Central memory CD8-positive, alpha-beta T cell (primary cell): ENCODE results near the gene TMEM140.
A peak's percentile ranks its signal among the peaks of the same experiment; 100 is the strongest.

Experiments
- ATAC-seq: fragments of 150-1000 bp; cut with Tn5 transposase; replicated peaks from 2 replicates; pipeline ENCODE4 v1.10.0; 2022; ENCODE audit warnings: mild to moderate bottlenecking, moderate FRiP score, moderate number of reproducible peaks; ENCODE audit not compliant: poor library complexity, severe bottlenecking; ENCODE audit errors: extremely low read depth
- DNase-seq, 2 donors: peaks; one replicate each; pipeline ENCODE4 v3.0.0; 2021; ENCODE audit warnings: low spot score in 2 of 2
- H3K27ac Mint-ChIP-seq: one replicate; pipeline ENCODE4 v1.8.0; 2022; ENCODE audit warnings: low read depth, mild to moderate bottlenecking, moderate library complexity, mixed read lengths
- H3K27me3 Mint-ChIP-seq: one replicate; pipeline ENCODE4 v1.8.0; 2022; ENCODE audit warnings: mixed read lengths
- H3K36me3 Mint-ChIP-seq: one replicate; pipeline ENCODE4 v1.8.0; 2022; ENCODE audit warnings: mild to moderate bottlenecking, moderate library complexity, mixed read lengths; ENCODE audit not compliant: insufficient read depth
- H3K4me1 Mint-ChIP-seq: one replicate; pipeline ENCODE4 v1.8.0; 2022; ENCODE audit warnings: mixed read lengths
- H3K4me3 Mint-ChIP-seq: one replicate; pipeline ENCODE4 v1.8.0; 2022; ENCODE audit warnings: mild to moderate bottlenecking, moderate library complexity, mixed read lengths
- H3K9me3 Mint-ChIP-seq: one replicate; pipeline ENCODE4 v1.8.0; 2022; ENCODE audit warnings: mixed read lengths

TMEM140 gene

GRCh38 chr7:135193615-135194081 lies 45.8 kb downstream of the TMEM140 start:
- Mint-ChIP-seq H3K4me3 (no peak overlapping the region), H3K36me3 (peaks cover 36% of the 10 kb centered on the region), H3K27ac (no peak overlapping the region), H3K4me1 (no peaks in the 10 kb centered on the region), H3K9me3 (no peaks in the 10 kb centered on the region), H3K27me3 (no peaks in the 10 kb centered on the region)
- DNase-seq (no peak), ATAC-seq (no peak)

GRCh38 chr7:135194494-135195095 lies 46.7 kb downstream of the TMEM140 start:
- Mint-ChIP-seq H3K27ac (no peak overlapping the region), H3K4me3 (no peak overlapping the region), H3K9me3 (no peaks in the 10 kb centered on the region), H3K36me3 (peaks cover 39% of the 10 kb centered on the region), H3K27me3 (no peaks in the 10 kb centered on the region), H3K4me1 (no peaks in the 10 kb centered on the region)
- DNase-seq (no peak), ATAC-seq (no peak)

GRCh38 chr7:135195156-135195555 lies 47.3 kb downstream of the TMEM140 start:
- no peak overlapping the region for H3K4me3 Mint-ChIP-seq
- no peaks in the 10 kb centered on the region for H3K4me1 Mint-ChIP-seq
- H3K9me3 Mint-ChIP-seq, result no peaks in the 10 kb centered on the region
- no peak for ATAC-seq
- no peaks in the 10 kb centered on the region for H3K27me3 Mint-ChIP-seq
- H3K27ac Mint-ChIP-seq, result no peak overlapping the region
- no peak for DNase-seq
- peaks cover 40% of the 10 kb centered on the region for H3K36me3 Mint-ChIP-seq

GRCh38 chr7:135195968-135196629 lies 48.2 kb downstream of the TMEM140 start:
- no peaks in the 10 kb centered on the region for H3K4me1 Mint-ChIP-seq
- H3K27ac Mint-ChIP-seq, result peak overlapping the region; percentile 22
- H3K9me3 Mint-ChIP-seq, result no peaks in the 10 kb centered on the region
- ATAC-seq (no peak), DNase-seq (no peak)
- peaks cover 40% of the 10 kb centered on the region for H3K36me3 Mint-ChIP-seq
- H3K4me3 Mint-ChIP-seq, result no peak overlapping the region
- no peaks in the 10 kb centered on the region for H3K27me3 Mint-ChIP-seq

GRCh38 chr7:135197343-135197742 lies 49.5 kb downstream of the TMEM140 start:
- Mint-ChIP-seq H3K27me3 (no peaks in the 10 kb centered on the region), H3K27ac (no peak overlapping the region), H3K36me3 (peaks cover 37% of the 10 kb centered on the region), H3K9me3 (no peaks in the 10 kb centered on the region), H3K4me1 (no peaks in the 10 kb centered on the region), H3K4me3 (no peak overlapping the region)
- ATAC-seq (no peak), DNase-seq (no peak)

GRCh38 chr7:135197906-135198655 lies 50.2 kb downstream of the TMEM140 start:
- Mint-ChIP-seq H3K9me3 (no peaks in the 10 kb centered on the region), H3K27me3 (no peaks in the 10 kb centered on the region), H3K27ac (no peak overlapping the region), H3K4me1 (no peaks in the 10 kb centered on the region), H3K36me3 (peaks cover 33% of the 10 kb centered on the region), H3K4me3 (no peak overlapping the region)
- no peak for ATAC-seq
- no peak for DNase-seq

GRCh38 chr7:135199439-135199838 lies 51.6 kb downstream of the TMEM140 start:
- peaks cover 6% of the 10 kb centered on the region for H3K4me1 Mint-ChIP-seq
- no peaks in the 10 kb centered on the region for H3K27me3 Mint-ChIP-seq
- H3K27ac Mint-ChIP-seq, result no peak overlapping the region
- H3K4me3 Mint-ChIP-seq, result no peak overlapping the region
- H3K36me3 Mint-ChIP-seq, result peaks cover 25% of the 10 kb centered on the region
- DNase-seq (no peak), ATAC-seq (no peak)
- no peaks in the 10 kb centered on the region for H3K9me3 Mint-ChIP-seq

GRCh38 chr7:135200821-135201331 lies 53.0 kb downstream of the TMEM140 start:
- H3K4me3 Mint-ChIP-seq, result no peak overlapping the region
- H3K9me3 Mint-ChIP-seq, result no peaks in the 10 kb centered on the region
- ATAC-seq (no peak), DNase-seq (no peak)
- H3K27ac Mint-ChIP-seq, result no peak overlapping the region
- peaks cover 25% of the 10 kb centered on the region for H3K36me3 Mint-ChIP-seq
- peaks cover 6% of the 10 kb centered on the region for H3K4me1 Mint-ChIP-seq
- H3K27me3 Mint-ChIP-seq, result no peaks in the 10 kb centered on the region

- Mint-ChIP-seq H3K36me3 (peaks cover 23% of the 10 kb centered on the region), H3K4me1 (peaks cover 9% of the 10 kb centered on the region), H3K27me3 (no peaks in the 10 kb centered on the region), H3K9me3 (no peaks in the 10 kb centered on the region), H3K27ac (no peak overlapping the region), H3K4me3 (no peak overlapping the region)
- DNase-seq (no peak), ATAC-seq (no peak)
These were observed 53.5 kb downstream of the TMEM140 start for GRCh38 chr7:135201350-135201749.

GRCh38 chr7:135204341-135204749 lies 56.5 kb downstream of the TMEM140 start:
- Mint-ChIP-seq H3K9me3 (no peaks in the 10 kb centered on the region), H3K36me3 (peaks cover 15% of the 10 kb centered on the region), H3K4me3 (no peak overlapping the region), H3K4me1 (peaks cover 33% of the 10 kb centered on the region), H3K27ac (no peak overlapping the region), H3K27me3 (no peaks in the 10 kb centered on the region)
- no peak for ATAC-seq
- no peak for DNase-seq

GRCh38 chr7:135204876-135205275 lies 57.0 kb downstream of the TMEM140 start:
- no peak overlapping the region for H3K27ac Mint-ChIP-seq
- no peaks in the 10 kb centered on the region for H3K9me3 Mint-ChIP-seq
- peaks cover 13% of the 10 kb centered on the region for H3K36me3 Mint-ChIP-seq
- H3K4me1 Mint-ChIP-seq, result peaks cover 33% of the 10 kb centered on the region
- ATAC-seq (no peak), DNase-seq (no peak)
- no peaks in the 10 kb centered on the region for H3K27me3 Mint-ChIP-seq
- no peak overlapping the region for H3K4me3 Mint-ChIP-seq

- ATAC-seq (no peak), DNase-seq (no peak)
- no peaks in the 10 kb centered on the region for H3K9me3 Mint-ChIP-seq
- no peak overlapping the region for H3K27ac Mint-ChIP-seq
- peaks cover 13% of the 10 kb centered on the region for H3K36me3 Mint-ChIP-seq
- H3K4me3 Mint-ChIP-seq, result no peak overlapping the region
- H3K4me1 Mint-ChIP-seq, result peaks cover 40% of the 10 kb centered on the region
- H3K27me3 Mint-ChIP-seq, result no peaks in the 10 kb centered on the region
These were observed 58.0 kb downstream of the TMEM140 start for GRCh38 chr7:135205850-135206249.
